BE2C (cell line): ENCODE measurements around the gene HLA-B.

ENCODE experiments used
- DNase-seq: peaks from one replicate; pipeline ENCODE4 v3.0.0-alpha.2; 2020
- H3K27me3 ChIP-seq: fragments of 250-450 bp; sonication (Bioruptor Pico); 2 replicates; pipeline ENCODE4 v1.5.1; 2020; ENCODE audit warnings: mild to moderate bottlenecking
- H3K36me3 ChIP-seq: fragments of 250-450 bp; sonication (Bioruptor Pico); 2 replicates; pipeline ENCODE4 v1.5.1; 2020; ENCODE audit warnings: mild to moderate bottlenecking
- H3K4me1 ChIP-seq: fragments of 250-450 bp; sonication (Bioruptor Pico); 2 replicates; pipeline ENCODE4 v1.5.1; 2020
- H3K4me3 ChIP-seq: 2 replicates; pipeline ENCODE4 v1.5.1; 2011; ENCODE audit warnings: low read depth, low read length
- H3K9me3 ChIP-seq: fragments of 250-450 bp; sonication (Bioruptor Pico); 2 replicates; pipeline ENCODE4 v1.5.1; 2020
- CTCF ChIP-seq: IDR thresholded peaks from 2 replicates; pipeline ENCODE4 v1.5.1; 2012; ENCODE audit warnings: mild to moderate bottlenecking, low read depth, low read length

HLA-B gene

GRCh38 chr6:31354158-31354863 lies 2.7 kb downstream of the HLA-B start:
- H3K4me1 ChIP-seq = no peaks in the 10 kb centered on the region
- no peak for DNase-seq

GRCh38 chr6:31353384-31353945 lies 3.5 kb downstream of the HLA-B start:
- Histone ChIP-seq H3K9me3 (no peaks in the 10 kb centered on the region), H3K36me3 (no peaks in the 10 kb centered on the region), H3K27me3 (peaks cover 23% of the 10 kb centered on the region), H3K4me1 (no peaks in the 10 kb centered on the region), H3K4me3 (no peak overlapping the region)
- TF ChIP-seq CTCF = no peak
- DNase-seq = no peak

More at GRCh38 chr6:31354158-31354863, 2.7 kb downstream of the HLA-B start:
- Histone ChIP-seq H3K4me3 (no peak overlapping the region), H3K9me3 (no peaks in the 10 kb centered on the region), H3K36me3 (no peaks in the 10 kb centered on the region), H3K27me3 (peaks cover 26% of the 10 kb centered on the region)
- no peak for TF ChIP-seq CTCF

GRCh38 chr6:31352683-31353383 lies 4.1 kb downstream of the HLA-B start:
- Histone ChIP-seq H3K36me3 (no peaks in the 10 kb centered on the region), H3K9me3 (no peaks in the 10 kb centered on the region), H3K4me3 (no peak overlapping the region), H3K4me1 (no peaks in the 10 kb centered on the region), H3K27me3 (peaks cover 26% of the 10 kb centered on the region)
- DNase-seq = no peak
- TF ChIP-seq CTCF = no peak

GRCh38 chr6:31352310-31352682 lies 4.7 kb downstream of the HLA-B start:
- DNase-seq = no peak
- Histone ChIP-seq H3K9me3 (no peaks in the 10 kb centered on the region), H3K27me3 (peaks cover 29% of the 10 kb centered on the region)

GRCh38 chr6:31351401-31352309 lies 5.3 kb downstream of the HLA-B start:
- DNase-seq = no peak
- no peak overlapping the region for H3K4me3 ChIP-seq
- peaks cover 29% of the 10 kb centered on the region for H3K27me3 ChIP-seq
- H3K36me3 ChIP-seq = no peaks in the 10 kb centered on the region
- no peaks in the 10 kb centered on the region for H3K9me3 ChIP-seq
- TF ChIP-seq CTCF = no peak
- no peaks in the 10 kb centered on the region for H3K4me1 ChIP-seq

More at GRCh38 chr6:31352310-31352682, 4.7 kb downstream of the HLA-B start:
- TF ChIP-seq CTCF = no peak
- Histone ChIP-seq H3K4me1 (no peaks in the 10 kb centered on the region), H3K4me3 (no peak overlapping the region), H3K36me3 (no peaks in the 10 kb centered on the region)
